Activated naive CD4-positive, alpha-beta T cell (primary cell): ENCODE results near the gene WDPCP.
"Not testable (repeated sequence)": the region's sequence is repeated elsewhere in the genome, so short reads cannot be mapped to it uniquely, and the experiment has no call there.

ENCODE experiments used
- DNase-seq, 4 experiments: peaks; one replicate each; lab custom pipeline; 2025; lab: John Stamatoyannopoulos, UW

Gene WDPCP

GRCh38 chr2:63463142-63463541, 125.1 kb downstream of the WDPCP start:
- no peak for DNase-seq

- DNase-seq: no peak
These were observed 141.6 kb downstream of the WDPCP start for GRCh38 chr2:63446658-63447057.

- DNase-seq: no peak
These were observed 143.6 kb downstream of the WDPCP start for GRCh38 chr2:63444565-63445288.

- no peak for DNase-seq
These were observed 147.7 kb downstream of the WDPCP start for GRCh38 chr2:63440612-63441011.

GRCh38 chr2:63438181-63438580, 150.1 kb downstream of the WDPCP start:
- no peak for DNase-seq

- no peak for DNase-seq
These were observed 151.8 kb downstream of the WDPCP start for GRCh38 chr2:63436488-63436887.

GRCh38 chr2:63435070-63435469, 153.2 kb downstream of the WDPCP start:
- no peak for DNase-seq

GRCh38 chr2:63434024-63435001, 154.0 kb downstream of the WDPCP start:
- DNase-seq: no peak

GRCh38 chr2:63432373-63432772, 155.9 kb downstream of the WDPCP start:
- no peak for DNase-seq

- no peak for DNase-seq
These were observed 162.7 kb downstream of the WDPCP start for GRCh38 chr2:63425606-63426005.

- no peak for DNase-seq
These were observed 163.2 kb downstream of the WDPCP start for GRCh38 chr2:63425079-63425416.

GRCh38 chr2:63424329-63425078, 163.8 kb downstream of the WDPCP start:
- DNase-seq: no peak

- DNase-seq: no peak
These were observed 165.7 kb downstream of the WDPCP start for GRCh38 chr2:63422556-63422955.

GRCh38 chr2:63408530-63408929, 179.7 kb downstream of the WDPCP start:
- no peak for DNase-seq

- no peak for DNase-seq
These were observed 181.6 kb downstream of the WDPCP start for GRCh38 chr2:63406641-63407040.

GRCh38 chr2:63403820-63404219, 184.5 kb downstream of the WDPCP start:
- DNase-seq: no peak

GRCh38 chr2:63402889-63403288, 185.4 kb downstream of the WDPCP start:
- DNase-seq: not testable (repeated sequence)

GRCh38 chr2:63399156-63399555, 189.1 kb downstream of the WDPCP start:
- DNase-seq: no peak

- DNase-seq: no peak
These were observed 208.8 kb downstream of the WDPCP start for GRCh38 chr2:63379451-63379850.

- DNase-seq: no peak
These were observed 209.7 kb downstream of the WDPCP start for GRCh38 chr2:63378589-63378988.

GRCh38 chr2:63374341-63374740, 213.9 kb downstream of the WDPCP start:
- DNase-seq: no peak

GRCh38 chr2:63372549-63372948, 215.7 kb downstream of the WDPCP start:
- no peak for DNase-seq
